ENCODE measurements around the gene ERN1. TPM values are rescaled to one million over a fixed set of nuclear protein-coding genes. Genes with fewer than 3 reads are reported as not detected.

Gene ERN1
- total RNA-seq, 1 experiment from 2014 or later: 13.5 TPM

GRCh38 chr17:64055183-64056142 is 74.5 kb downstream of the ERN1 start:
- Histone ChIP-seq H2AFZ (ENCODE audit: low read length) (no peak overlapping the region), H3K4me3 (ENCODE audit: low read length) (no peak overlapping the region), H3K27ac (ENCODE audit: low read length) (no peak overlapping the region), H3K9ac (ENCODE audit: low read length) (no peak overlapping the region), H3K36me3 (ENCODE audit: low read depth, low read length) (peaks cover 4% of the 10 kb centered on the region; the same call in 1 of the 2 replicates), H3K4me2 (ENCODE audit: low read length) (no peak overlapping the region), H3K4me1 (ENCODE audit: insufficient read depth, low read length) (peaks cover 31% of the 10 kb centered on the region), H3K9me3 (ENCODE audit: low read length) (no peaks in the 10 kb centered on the region), H3K27me3 (ENCODE audit: low read length) (no peaks in the 10 kb centered on the region), H3K79me2 (ENCODE audit: low read length) (no peaks in the 10 kb centered on the region), H3K9me2 (replicated peaks; ENCODE audit: low read length) (no peaks in the 10 kb centered on the region), H3F3A (ENCODE audit: low read length, unreplicated experiment) (no peaks in the 10 kb centered on the region), H4K20me1 (ENCODE audit: low read length) (no peaks in the 10 kb centered on the region)
- no peak for TF ChIP-seq EZH2 (IDR thresholded peaks at IDR 0.05; ENCODE audit: low read length, unreplicated experiment)
- no peak for TF ChIP-seq EZH2phosphoT487 (IDR thresholded peaks at IDR 0.05; ENCODE audit: borderline replicate concordance, low read length)
- no peak for TF ChIP-seq CTCF (conservative IDR thresholded peaks at IDR 0.05; ENCODE audit: low read depth, low read length)
- intact Hi-C loops (cut with micrococcal nuclease): no loop called here
- DNase-seq: no peak
- ATAC-seq: no peak
- no TSS peak for BruUV-seq (replicated peaks)
- POLR2A ChIA-PET (ENCODE audit: unreplicated experiment): no interaction called here
- CTCF ChIA-PET: interaction anchor here (1.5 kb wide), 2 partner anchors 26 to 78 kb away, joined by 4 to 15 read pairs; no protein-coding TSS in a partner anchor

- ATAC-seq (no peak), DNase-seq (no peak)
- intact Hi-C loops (cut with micrococcal nuclease): no loop called here
- no peak overlapping the region for H3K9ac ChIP-seq (ENCODE audit: low read length)
- no peaks in the 10 kb centered on the region for H3F3A ChIP-seq (ENCODE audit: low read length, unreplicated experiment)
- H3K27me3 ChIP-seq (ENCODE audit: low read length): no peaks in the 10 kb centered on the region
- H3K9me2 ChIP-seq (replicated peaks; ENCODE audit: low read length): no peaks in the 10 kb centered on the region
- H3K79me2 ChIP-seq (ENCODE audit: low read length): no peaks in the 10 kb centered on the region
- CTCF ChIA-PET: interaction anchor here (1.2 kb wide), 1 partner anchor 79 kb away, joined by 4 read pairs; no protein-coding TSS in a partner anchor
- H3K4me1 ChIP-seq (ENCODE audit: insufficient read depth, low read length): peaks cover 26% of the 10 kb centered on the region
- no peak for TF ChIP-seq EZH2phosphoT487 (IDR thresholded peaks at IDR 0.05; ENCODE audit: borderline replicate concordance, low read length)
- no peak for TF ChIP-seq EZH2 (IDR thresholded peaks at IDR 0.05; ENCODE audit: low read length, unreplicated experiment)
- no peak for TF ChIP-seq CTCF (conservative IDR thresholded peaks at IDR 0.05; ENCODE audit: low read depth, low read length)
- no peak overlapping the region for H3K4me3 ChIP-seq (ENCODE audit: low read length)
- H4K20me1 ChIP-seq (ENCODE audit: low read length): no peaks in the 10 kb centered on the region
- peaks cover 3% of the 10 kb centered on the region; the same call in 1 of the 2 replicates for H3K36me3 ChIP-seq (ENCODE audit: low read depth, low read length)
- H3K27ac ChIP-seq (ENCODE audit: low read length): no peak overlapping the region
- POLR2A ChIA-PET (ENCODE audit: unreplicated experiment): no interaction called here
- no TSS peak for BruUV-seq (replicated peaks)
- no peak overlapping the region for H2AFZ ChIP-seq (ENCODE audit: low read length)
- no peaks in the 10 kb centered on the region for H3K9me3 ChIP-seq (ENCODE audit: low read length)
- H3K4me2 ChIP-seq (ENCODE audit: low read length): no peak overlapping the region
These were observed 75.6 kb downstream of the ERN1 start for GRCh38 chr17:64054304-64054703.

GRCh38 chr17:64053101-64053500 is 76.8 kb downstream of the ERN1 start:
- Histone ChIP-seq H3K79me2 (ENCODE audit: low read length) (no peaks in the 10 kb centered on the region), H3K9me2 (replicated peaks; ENCODE audit: low read length) (no peaks in the 10 kb centered on the region), H3K4me3 (ENCODE audit: low read length) (no peak overlapping the region), H3K36me3 (ENCODE audit: low read depth, low read length) (peaks cover 5% of the 10 kb centered on the region; the same call in 1 of the 2 replicates), H3K27me3 (ENCODE audit: low read length) (no peaks in the 10 kb centered on the region), H2AFZ (ENCODE audit: low read length) (no peak overlapping the region), H3K9me3 (ENCODE audit: low read length) (no peaks in the 10 kb centered on the region), H3K27ac (ENCODE audit: low read length) (no peak overlapping the region), H3K4me2 (ENCODE audit: low read length) (no peak overlapping the region), H3F3A (ENCODE audit: low read length, unreplicated experiment) (no peaks in the 10 kb centered on the region), H4K20me1 (ENCODE audit: low read length) (no peaks in the 10 kb centered on the region), H3K9ac (ENCODE audit: low read length) (no peak overlapping the region), H3K4me1 (ENCODE audit: insufficient read depth, low read length) (peaks cover 17% of the 10 kb centered on the region)
- TF ChIP-seq EZH2 (IDR thresholded peaks at IDR 0.05; ENCODE audit: low read length, unreplicated experiment): no peak
- no peak for TF ChIP-seq EZH2phosphoT487 (IDR thresholded peaks at IDR 0.05; ENCODE audit: borderline replicate concordance, low read length)
- no peak for TF ChIP-seq CTCF (conservative IDR thresholded peaks at IDR 0.05; ENCODE audit: low read depth, low read length)
- POLR2A ChIA-PET (ENCODE audit: unreplicated experiment): no interaction called here
- BruUV-seq (replicated peaks): no TSS peak
- intact Hi-C loops (cut with micrococcal nuclease): no loop called here
- ATAC-seq (no peak), DNase-seq (no peak)
- CTCF ChIA-PET: interaction anchor here (0.7 to 1.2 kb wide), 2 partner anchors 24 to 80 kb away, joined by 4 to 11 read pairs; no protein-coding TSS in a partner anchor

Data from PC-3 (cell line).